ENCODE results near the gene PGRMC2.

Gene PGRMC2

GRCh38 chr4:128303405-128303785 is 15.8 kb upstream of the PGRMC2 start:
- no peak overlapping the region for H3K4me3 ChIP-seq (ENCODE audit: low read depth, low read length)
- no peak for TF ChIP-seq CTCF (IDR thresholded peaks at IDR 0.05; ENCODE audit: low read depth, low read length, missing control alignments)
- DNase-seq (ENCODE audit: low read depth), result no peak

- TF ChIP-seq CTCF (IDR thresholded peaks at IDR 0.05; ENCODE audit: low read depth, low read length, missing control alignments), result no peak
- H3K4me3 ChIP-seq (ENCODE audit: low read depth, low read length), result no peak overlapping the region
- no peak for DNase-seq (ENCODE audit: low read depth)
Measured at GRCh38 chr4:128301979-128302378, 14.4 kb upstream of the PGRMC2 start.

DNA sequence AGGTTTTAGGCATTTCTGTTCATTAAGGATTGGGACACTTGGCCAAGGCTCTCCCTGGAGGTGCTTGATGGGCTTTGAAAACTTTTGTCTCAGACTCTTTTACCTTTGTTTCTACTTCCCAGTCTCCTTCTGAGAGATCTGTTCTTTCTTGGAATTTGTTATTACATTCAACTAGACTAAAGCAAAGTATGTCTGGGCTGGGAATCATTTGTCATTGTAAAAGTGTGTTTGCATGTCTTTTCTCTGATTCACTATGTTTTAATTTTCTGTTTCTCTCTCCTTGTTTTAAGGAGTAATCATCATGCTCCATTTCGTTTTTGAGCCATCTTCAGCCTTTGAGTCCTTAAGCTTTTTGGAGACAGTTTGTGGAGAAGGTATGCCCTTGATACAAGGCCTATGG is 12.2 kb upstream of the PGRMC2 start:
- DNase-seq (ENCODE audit: low read depth), result no peak
- TF ChIP-seq CTCF (IDR thresholded peaks at IDR 0.05; ENCODE audit: low read depth, low read length, missing control alignments), result no peak
- H3K4me3 ChIP-seq (ENCODE audit: low read depth, low read length), result no peak overlapping the region

DNA sequence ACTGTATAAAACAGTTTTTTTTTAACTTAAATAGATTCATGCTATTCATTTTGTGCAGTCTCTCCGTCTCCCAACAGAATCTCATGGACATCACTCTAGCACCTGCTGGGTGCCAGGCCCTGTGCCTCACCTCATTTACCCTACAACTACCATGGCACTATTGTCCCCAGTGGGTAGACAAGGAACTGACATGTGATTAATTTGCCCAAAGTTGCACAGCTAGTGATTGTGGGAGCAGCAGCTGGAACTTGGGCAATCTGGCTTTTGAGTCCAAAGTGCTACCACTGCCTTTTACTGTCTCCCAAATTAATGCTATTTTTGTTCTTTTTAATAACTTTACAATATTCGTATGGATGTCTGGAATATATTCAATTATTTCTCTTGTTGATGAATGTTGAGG is 11.2 kb upstream of the PGRMC2 start:
- H3K4me3 ChIP-seq (ENCODE audit: low read depth, low read length), result no peak overlapping the region
- TF ChIP-seq CTCF (IDR thresholded peaks at IDR 0.05; ENCODE audit: low read depth, low read length, missing control alignments), result peak; percentile 22
- no peak for DNase-seq (ENCODE audit: low read depth)

- TF ChIP-seq CTCF (IDR thresholded peaks at IDR 0.05; ENCODE audit: low read depth, low read length, missing control alignments), result no peak
- no peak for DNase-seq (ENCODE audit: low read depth)
- H3K4me3 ChIP-seq (ENCODE audit: low read depth, low read length), result no peak overlapping the region
Measured at GRCh38 chr4:128298146-128298758, 10.6 kb upstream of the PGRMC2 start.

- DNase-seq (ENCODE audit: low read depth), result no peak
- no peak for TF ChIP-seq CTCF (IDR thresholded peaks at IDR 0.05; ENCODE audit: low read depth, low read length, missing control alignments)
- H3K4me3 ChIP-seq (ENCODE audit: low read depth, low read length), result no peak overlapping the region
Measured at GRCh38 chr4:128295255-128295654, 7.6 kb upstream of the PGRMC2 start.

DNA sequence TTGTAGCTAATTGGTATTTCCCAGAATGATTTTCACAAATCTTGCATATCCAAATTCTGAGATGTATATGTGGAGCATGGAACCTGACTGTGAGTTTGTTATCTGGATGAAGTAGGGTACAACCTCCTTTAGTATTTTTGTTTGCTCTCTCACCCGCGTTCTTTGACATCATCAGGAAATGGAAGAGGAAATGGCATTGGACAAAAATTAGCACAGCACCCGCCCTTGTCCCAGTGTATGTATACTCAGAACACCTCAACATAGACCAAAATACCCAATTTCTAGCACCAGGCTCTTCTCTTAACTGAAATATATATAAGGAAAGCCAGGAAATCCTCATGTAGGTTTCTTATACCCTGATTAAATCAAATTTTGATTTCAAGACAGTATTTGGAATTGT is 6.9 kb upstream of the PGRMC2 start:
- DNase-seq (ENCODE audit: low read depth), result no peak
- H3K4me3 ChIP-seq (ENCODE audit: low read depth, low read length), result no peak overlapping the region
- TF ChIP-seq CTCF (IDR thresholded peaks at IDR 0.05; ENCODE audit: low read depth, low read length, missing control alignments), result no peak

All from GM12864 (cell line).